ENCODE measurements around the gene ZBTB48.

Gene ZBTB48

GRCh38 chr1:6572653-6573383 is 7.0 kb upstream of the ZBTB48 start:
- no peak for DNase-seq (ENCODE audit: low read depth, low spot score)

DNA sequence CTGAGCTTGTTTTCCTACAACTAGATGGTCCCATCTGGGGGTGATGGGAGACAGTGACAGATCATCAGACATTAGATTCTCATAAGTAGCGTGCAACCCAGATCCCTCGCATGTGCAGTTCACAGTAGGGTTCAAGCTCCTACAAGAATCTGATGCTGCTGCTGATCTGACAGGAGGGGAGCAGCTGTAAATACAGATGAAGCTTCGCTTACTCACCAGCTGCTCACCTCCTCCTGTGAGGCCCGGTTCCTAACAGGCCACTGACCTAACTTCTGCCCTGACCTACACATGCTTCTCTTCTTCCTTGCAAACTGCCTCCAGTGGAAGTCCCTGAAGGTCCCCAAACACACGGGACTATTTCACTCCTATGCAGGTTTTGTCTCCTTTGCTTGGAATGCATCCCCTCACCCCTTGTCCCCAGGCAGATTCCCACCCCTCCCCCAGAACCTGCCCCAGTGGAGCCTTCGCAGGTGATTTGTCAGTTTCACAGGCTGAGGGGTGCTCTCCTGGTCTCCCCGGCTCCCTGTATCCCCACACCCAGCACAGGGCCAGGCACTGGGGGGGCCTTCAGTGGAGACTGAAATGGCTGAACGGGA is 5.7 kb upstream of the ZBTB48 start:
- no peak for DNase-seq (ENCODE audit: low read depth, low spot score)

GRCh38 chr1:6574818-6575217 is 5.0 kb upstream of the ZBTB48 start:
- no peak for DNase-seq (ENCODE audit: low read depth, low spot score)

- no peak for DNase-seq (ENCODE audit: low read depth, low spot score)
Measured at GRCh38 chr1:6577831-6578525, 1.8 kb upstream of the ZBTB48 start.

- DNase-seq (ENCODE audit: low read depth, low spot score), result no peak
Measured at GRCh38 chr1:6578624-6579373, 995 bp upstream of the ZBTB48 start.

DNA sequence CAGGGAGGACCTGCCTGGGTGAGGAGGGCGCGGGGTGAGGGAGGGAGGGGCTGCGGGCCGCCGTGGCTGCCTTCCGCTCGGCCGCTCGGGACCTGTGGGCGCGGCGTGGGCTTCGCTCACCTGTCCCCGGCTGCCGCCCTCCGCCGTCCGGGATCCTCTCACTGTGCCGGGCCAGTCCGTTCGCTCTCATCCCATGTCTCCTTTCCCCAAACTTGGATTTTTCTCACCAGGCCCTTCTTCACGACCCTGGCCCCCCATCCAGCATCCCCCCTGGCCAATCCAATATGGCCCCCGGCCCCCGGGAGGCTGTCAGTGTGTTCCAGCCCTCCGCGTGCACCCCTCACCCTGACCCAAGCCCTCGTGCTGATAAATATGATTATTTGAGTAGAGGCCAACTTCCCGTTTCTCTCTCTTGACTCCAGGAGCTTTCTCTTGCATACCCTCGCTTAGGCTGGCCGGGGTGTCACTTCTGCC is 362 bp downstream of the ZBTB48 start:
- no peak for DNase-seq (ENCODE audit: low read depth, low spot score)

- no peak for DNase-seq (ENCODE audit: low read depth, low spot score)
Measured at GRCh38 chr1:6580593-6581409, 1.0 kb downstream of the ZBTB48 start.

DNA sequence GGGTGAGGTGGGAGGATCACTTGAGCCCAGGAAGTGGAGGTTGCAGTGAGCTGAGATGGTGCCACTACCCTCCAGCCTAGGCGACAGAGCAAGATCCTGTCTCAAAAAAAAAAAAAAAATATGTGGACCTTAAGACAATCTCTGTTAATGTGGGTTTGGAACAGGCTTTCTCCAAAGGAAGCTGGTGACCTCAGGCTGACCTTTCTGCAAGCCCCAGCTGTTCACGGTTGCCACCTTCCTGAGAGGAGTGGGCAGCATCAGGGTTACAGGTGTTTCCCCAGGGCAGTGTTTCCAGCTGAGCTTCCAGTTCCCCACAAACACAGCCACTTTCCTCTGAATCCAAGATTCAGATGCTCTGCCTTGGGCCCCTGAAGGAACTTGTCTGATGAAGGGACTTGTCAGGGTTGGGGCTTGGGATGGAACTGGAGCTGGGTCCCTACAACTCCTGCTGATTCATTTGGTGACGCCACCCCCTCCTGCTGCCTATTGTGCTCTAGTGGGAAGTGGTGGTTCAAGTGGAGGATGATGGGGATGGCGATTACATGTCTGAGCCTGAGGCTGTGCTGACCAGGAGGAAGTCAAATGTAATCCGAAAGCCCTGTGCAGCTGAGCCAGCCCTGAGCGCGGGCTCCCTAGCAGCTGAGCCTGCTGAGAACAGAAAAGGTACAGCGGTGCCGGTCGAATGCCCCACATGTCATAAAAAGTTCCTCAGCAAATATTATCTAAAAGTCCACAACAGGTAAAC is 1.9 kb downstream of the ZBTB48 start:
- DNase-seq (ENCODE audit: low read depth, low spot score), result no peak

DNA sequence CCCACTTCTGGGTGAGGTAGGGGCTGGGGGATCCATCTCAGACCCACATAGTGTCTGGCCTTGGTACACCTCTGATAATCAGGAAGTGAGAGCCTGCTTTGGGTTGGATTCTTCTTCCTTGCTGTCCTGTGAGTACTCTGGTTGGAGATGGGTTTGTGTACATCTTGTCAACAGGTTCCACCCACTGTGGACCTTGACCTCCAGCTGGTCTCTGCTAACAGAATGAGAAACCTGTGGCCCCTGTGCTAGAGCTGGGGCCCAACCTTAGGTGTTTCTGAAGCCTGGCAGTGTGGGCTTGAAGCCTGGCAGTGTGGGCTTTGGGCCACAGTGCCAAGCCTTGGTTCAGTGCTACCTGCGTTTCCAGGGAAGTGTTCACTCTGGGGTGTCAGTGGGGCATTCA is 2.6 kb downstream of the ZBTB48 start:
- DNase-seq (ENCODE audit: low read depth, low spot score), result no peak

DNA sequence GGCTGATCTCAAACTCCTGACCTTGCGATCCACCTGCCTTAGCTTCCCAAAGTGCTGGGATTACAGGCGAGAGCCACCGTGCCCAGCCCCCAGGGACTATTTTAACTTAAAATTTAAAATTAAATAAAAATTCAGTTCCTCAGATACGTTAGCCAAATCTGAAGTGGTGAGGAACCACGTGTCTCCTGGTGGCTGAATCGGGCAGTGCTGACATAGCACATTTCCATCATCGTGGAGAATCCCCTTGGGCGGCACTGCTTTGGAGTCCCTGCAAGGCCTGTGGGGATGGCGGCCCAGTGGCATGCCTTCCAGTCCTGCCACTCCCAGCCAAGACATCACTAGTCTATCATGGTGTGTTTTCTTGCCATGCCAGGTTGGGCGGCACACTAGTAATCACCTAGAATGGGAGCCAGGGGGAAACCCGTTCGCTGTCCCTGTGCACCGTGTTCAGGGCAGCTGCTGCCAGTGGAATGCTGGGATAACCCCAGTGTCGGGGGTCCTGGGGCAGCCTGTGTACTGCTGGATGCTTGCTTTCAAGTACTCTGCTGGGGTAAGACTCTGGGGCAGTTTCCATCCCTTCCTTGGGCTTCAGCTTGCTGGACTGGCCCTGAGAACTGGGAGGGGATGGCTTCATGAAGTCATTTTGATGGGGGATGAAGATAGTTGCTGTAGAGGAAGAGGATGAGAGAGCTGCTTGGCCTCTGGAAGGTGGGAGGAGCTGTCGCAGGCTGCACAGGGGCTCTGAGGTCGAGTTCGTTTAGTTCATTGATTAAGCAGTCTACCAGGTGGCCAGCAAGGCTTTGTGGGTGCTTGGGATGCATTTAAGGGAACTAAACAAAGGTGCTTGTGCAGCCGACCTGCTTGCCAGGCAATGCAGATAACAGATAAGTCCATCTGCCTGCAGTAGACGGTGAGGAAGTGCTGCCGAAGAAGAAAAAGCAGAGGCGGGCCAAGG is 4.6 kb downstream of the ZBTB48 start:
- DNase-seq (ENCODE audit: low read depth, low spot score), result no peak

GRCh38 chr1:6585081-6585722 is 5.4 kb downstream of the ZBTB48 start:
- DNase-seq (ENCODE audit: low read depth, low spot score), result no peak

DNA sequence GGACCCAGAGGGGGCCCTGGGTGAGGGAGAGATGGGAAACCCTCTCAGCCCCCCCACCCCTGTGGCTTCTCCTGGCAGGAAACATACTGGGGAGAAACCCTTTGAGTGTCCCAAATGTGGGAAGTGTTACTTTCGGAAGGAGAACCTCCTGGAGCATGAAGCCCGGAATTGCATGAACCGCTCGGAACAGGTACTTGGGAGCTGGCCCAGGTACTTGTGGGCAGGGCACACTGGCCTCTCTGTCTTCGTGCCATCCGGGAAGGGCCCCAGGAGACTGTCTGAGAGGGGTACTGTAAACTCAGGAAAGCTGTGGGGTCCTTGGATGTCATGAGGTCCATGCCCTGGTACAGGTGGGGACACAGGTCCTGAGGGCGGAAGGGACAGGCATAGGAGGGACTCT is 6.0 kb downstream of the ZBTB48 start:
- DNase-seq (ENCODE audit: low read depth, low spot score), result no peak

DNA sequence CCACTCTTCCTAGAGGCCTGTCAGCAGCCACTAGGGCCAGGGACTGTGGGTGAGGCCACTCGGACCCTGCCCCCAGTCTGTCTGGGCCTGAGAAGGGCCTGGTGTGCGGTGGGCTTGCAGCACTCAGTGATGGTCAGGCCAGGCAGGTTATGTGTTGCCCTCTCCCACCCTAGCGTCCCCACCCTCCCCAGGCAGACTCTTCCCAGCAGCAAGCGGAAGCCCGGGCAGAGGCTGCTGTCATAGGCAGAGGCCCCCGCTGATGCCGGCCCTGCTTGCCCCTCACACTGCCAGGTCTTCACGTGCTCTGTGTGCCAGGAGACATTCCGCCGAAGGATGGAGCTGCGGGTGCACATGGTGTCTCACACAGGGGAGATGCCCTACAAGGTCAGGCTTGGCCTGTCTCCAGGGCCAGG is 6.6 kb downstream of the ZBTB48 start:
- DNase-seq (ENCODE audit: low read depth, low spot score), result no peak

DNA sequence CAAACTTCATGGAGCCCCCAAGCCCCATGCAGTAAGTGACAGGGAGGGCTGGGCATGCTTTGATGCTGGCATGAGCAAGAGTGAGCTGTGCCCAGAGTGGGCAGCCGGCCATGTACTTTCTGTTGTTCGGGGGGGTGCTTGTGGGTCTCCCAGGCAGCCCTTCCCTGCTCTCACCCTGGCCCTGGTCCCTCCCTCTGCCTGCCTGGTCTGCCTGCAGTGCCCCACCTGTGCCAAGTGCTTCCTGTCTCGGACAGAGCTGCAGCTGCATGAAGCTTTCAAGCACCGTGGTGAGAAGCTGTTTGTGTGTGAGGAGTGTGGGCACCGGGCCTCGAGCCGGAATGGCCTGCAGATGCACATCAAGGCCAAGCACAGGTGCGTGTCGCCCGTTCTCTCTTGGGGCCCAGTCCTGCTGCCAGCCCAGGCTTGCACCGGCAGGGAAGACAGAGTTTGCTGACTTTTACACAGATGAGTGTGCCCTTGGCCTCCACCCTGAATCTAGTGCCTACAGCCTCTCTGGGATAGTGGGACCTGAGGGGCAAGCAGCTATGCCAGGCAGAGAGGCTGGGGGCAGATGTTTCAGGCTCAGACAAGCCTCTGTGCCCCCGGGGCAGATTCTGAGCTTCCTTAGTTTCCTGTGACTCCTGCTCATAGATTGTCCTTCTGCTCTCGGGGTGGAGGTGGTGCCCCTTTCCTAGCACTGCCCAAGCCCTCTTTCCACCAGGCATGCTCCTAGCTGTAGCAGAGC is 7.6 kb downstream of the ZBTB48 start:
- no peak for DNase-seq (ENCODE audit: low read depth, low spot score)

DNA sequence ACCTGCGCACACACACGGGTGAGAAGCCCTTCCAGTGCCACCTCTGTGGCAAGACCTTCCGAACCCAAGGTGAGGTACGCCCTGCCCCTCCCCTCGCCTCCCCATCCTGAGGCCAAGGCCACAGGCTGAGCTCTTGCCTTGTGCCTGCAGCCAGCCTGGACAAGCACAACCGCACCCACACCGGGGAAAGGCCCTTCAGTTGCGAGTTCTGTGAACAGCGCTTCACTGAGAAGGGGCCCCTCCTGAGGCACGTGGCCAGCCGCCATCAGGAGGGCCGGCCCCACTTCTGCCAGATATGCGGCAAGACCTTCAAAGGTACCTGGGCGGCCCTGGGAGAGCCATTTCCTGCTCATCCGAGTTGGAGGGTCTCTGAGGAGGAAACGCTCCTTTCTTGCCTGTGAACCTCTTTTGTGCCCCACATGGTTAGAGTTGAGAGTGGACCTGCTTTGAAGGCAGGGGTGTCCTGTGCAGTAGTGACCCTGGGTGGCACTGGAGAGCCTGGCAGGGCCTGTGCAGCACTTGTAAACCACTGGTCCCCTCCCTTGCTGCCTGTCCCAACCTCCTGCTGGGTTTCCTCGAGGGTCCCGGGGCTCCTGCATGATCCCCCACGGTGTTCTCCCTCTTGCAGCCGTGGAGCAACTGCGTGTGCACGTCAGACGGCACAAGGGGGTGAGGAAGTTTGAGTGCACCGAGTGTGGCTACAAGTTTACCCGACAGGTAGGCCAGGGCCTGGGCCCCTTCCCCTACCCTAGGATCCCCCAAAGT is 8.5 kb downstream of the ZBTB48 start:
- no peak for DNase-seq (ENCODE audit: low read depth, low spot score)

GRCh38 chr1:6588893-6589520 is 9.2 kb downstream of the ZBTB48 start:
- DNase-seq (ENCODE audit: low read depth, low spot score), result no peak

GRCh38 chr1:6590046-6590445 is 10.3 kb downstream of the ZBTB48 start:
- no peak for DNase-seq (ENCODE audit: low read depth, low spot score)

Data from smooth muscle cell of the brain vasculature (primary cell).